WTC11 (cell line): ENCODE data around the gene RGS6. TPM values are rescaled to one million over a fixed set of nuclear protein-coding genes. Genes with fewer than 3 reads are reported as not detected.

Experiments
- ATAC-seq: fragments of 200-7000 bp; cut with Tn5 transposase; 2 replicates; pipeline ENCODE4 v1.10.0; 2021; ENCODE audit warnings: mild to moderate bottlenecking, moderate library complexity
- CTCF ChIA-PET: fragments of 300-600 bp; sonication (Branson Sonifier 250); formaldehyde crosslinking; loops from one replicate; lab custom pipeline; 2021; ENCODE audit warnings: antibody characterized with exemption; lab: Charles Lee
- POLR2A ChIA-PET: fragments of 350-600 bp; sonication (Branson Sonifier 250); formaldehyde crosslinking; loops from one replicate; lab custom pipeline; 2021; ENCODE audit warnings: antibody characterized with exemption; lab: Charles Lee
- DNase-seq: peaks from one replicate; pipeline ENCODE4 v3.0.0; 2021; ENCODE audit warnings: low spot score
- H3K27ac Mint-ChIP-seq: 2 replicates; pipeline ENCODE4 v1.8.0; 2021; ENCODE audit warnings: mixed read lengths
- H3K27me3 Mint-ChIP-seq: 2 replicates; pipeline ENCODE4 v1.8.0; 2021; ENCODE audit warnings: low read depth, mild to moderate bottlenecking, moderate library complexity, mixed read lengths
- H3K36me3 Mint-ChIP-seq: 2 replicates; pipeline ENCODE4 v1.8.0; 2021; ENCODE audit warnings: mixed read lengths
- H3K4me1 Mint-ChIP-seq: 2 replicates; pipeline ENCODE4 v1.8.0; 2022; ENCODE audit warnings: mixed read lengths
- H3K4me3 Mint-ChIP-seq: 2 replicates; pipeline ENCODE4 v1.8.0; 2021; ENCODE audit warnings: mild to moderate bottlenecking, moderate library complexity, mixed read lengths
- H3K9me3 Mint-ChIP-seq: 2 replicates; pipeline ENCODE4 v1.8.0; 2021; ENCODE audit warnings: mixed read lengths
- ATF1 ChIP-seq: sonication (generic); formaldehyde crosslinking; IDR thresholded peaks from 2 replicates; pipeline ENCODE4 v1.8.1; 2023; ENCODE audit warnings: mild to moderate bottlenecking, moderate library complexity, missing genetic modification reagents
- ATF2 ChIP-seq: sonication (generic); formaldehyde crosslinking; IDR thresholded peaks from 2 replicates; pipeline ENCODE4 v1.8.1; 2022; ENCODE audit warnings: low read depth, missing genetic modification reagents, borderline replicate concordance
- CBFB ChIP-seq: sonication (generic); formaldehyde crosslinking; IDR thresholded peaks from 2 replicates; pipeline ENCODE4 v1.8.1; 2022; ENCODE audit warnings: mild to moderate bottlenecking, low read depth, missing genetic modification reagents
- E2F1 ChIP-seq: sonication (generic); formaldehyde crosslinking; IDR thresholded peaks from 2 replicates; pipeline ENCODE4 v1.8.0; 2022; ENCODE audit warnings: mild to moderate bottlenecking, missing genetic modification reagents
- E2F4 ChIP-seq: sonication (generic); formaldehyde crosslinking; IDR thresholded peaks from 2 replicates; pipeline ENCODE4 v1.8.1; 2022; ENCODE audit warnings: low read depth, mild to moderate bottlenecking, moderate library complexity, missing genetic modification reagents, borderline replicate concordance
- EMX1 ChIP-seq: fragments of 250-450 bp; sonication (Bioruptor Pico); IDR thresholded peaks from 2 replicates; pipeline ENCODE4 v1.8.0; 2021; ENCODE audit warnings: mild to moderate bottlenecking
- GTF2I ChIP-seq: fragments of 250-450 bp; sonication (Bioruptor Pico); conservative IDR thresholded peaks from 2 replicates; pipeline ENCODE4 v1.4.0; 2021; ENCODE audit warnings: mild to moderate bottlenecking
- MXD4 ChIP-seq: fragments of 250-450 bp; sonication (Bioruptor Pico); IDR thresholded peaks from 2 replicates; pipeline ENCODE4 v1.8.0; 2021; ENCODE audit warnings: mild to moderate bottlenecking, moderate library complexity, borderline replicate concordance
- PRRX2 ChIP-seq: fragments of 250-450 bp; sonication (Bioruptor Pico); IDR thresholded peaks from 2 replicates; pipeline ENCODE4 v1.8.0; 2021; ENCODE audit warnings: mild to moderate bottlenecking
- SOX15 ChIP-seq: fragments of 250-450 bp; sonication (Bioruptor Pico); IDR thresholded peaks from 2 replicates; pipeline ENCODE4 v1.9.0; 2021; ENCODE audit warnings: mild to moderate bottlenecking
- TEAD4 ChIP-seq: sonication (generic); formaldehyde crosslinking; IDR thresholded peaks from 2 replicates; pipeline ENCODE4 v1.8.0; 2022; ENCODE audit warnings: mild to moderate bottlenecking, missing genetic modification reagents
- USF1 ChIP-seq: sonication (generic); formaldehyde crosslinking; IDR thresholded peaks from 2 replicates; pipeline ENCODE4 v1.8.0; 2022; ENCODE audit warnings: mild to moderate bottlenecking, missing genetic modification reagents
- ZMAT4 ChIP-seq: fragments of 250-450 bp; sonication (Bioruptor Pico); IDR thresholded peaks from 2 replicates; pipeline ENCODE4 v1.9.0; 2021; ENCODE audit warnings: mild to moderate bottlenecking
- ZNF416 ChIP-seq: fragments of 250-450 bp; sonication (Bioruptor Pico); IDR thresholded peaks from 2 replicates; pipeline ENCODE4 v1.9.0; 2021; ENCODE audit warnings: mild to moderate bottlenecking, inconsistent platforms
- ZNF512 ChIP-seq: sonication (generic); formaldehyde crosslinking; IDR thresholded peaks from 2 replicates; pipeline ENCODE4 v1.8.1; 2022; ENCODE audit warnings: missing genetic modification reagents, borderline replicate concordance
- ZNF671 ChIP-seq: fragments of 250-450 bp; sonication (Bioruptor Pico); IDR thresholded peaks from 2 replicates; pipeline ENCODE4 v1.8.0; 2021; ENCODE audit warnings: mild to moderate bottlenecking
- total RNA-seq: library from RNA; stranded (reverse); gene quantifications from 3 replicates; pipeline ENCODE4 v1.2.3, GENCODE V29; 2021

RGS6 gene
- total RNA-seq, 1 experiment from 2014 or later = 1.0 TPM

- no peak for TF ChIP-seq ZNF512 (CRISPR knock-in tag)
- no peak for TF ChIP-seq ZNF671 (CRISPR knock-in tag)
- TF ChIP-seq, all 79 proteins: peak for 0
Measured at GRCh38 chr14:72462056-72462455, 529.8 kb downstream of the RGS6 start (continued).

GRCh38 chr14:72463291-72463866, 531.1 kb downstream of the RGS6 start:
- Mint-ChIP-seq H3K27me3 (no peaks in the 10 kb centered on the region; the same call in 1 of the 2 replicates), H3K9me3 (peaks cover 50% of the 10 kb centered on the region), H3K4me3 (no peak overlapping the region), H3K4me1 (no peaks in the 10 kb centered on the region), H3K36me3 (peaks cover 18% of the 10 kb centered on the region), H3K27ac (no peak overlapping the region)
- no peak for TF ChIP-seq ATF1 (CRISPR knock-in tag)
- TF ChIP-seq SOX15 (CRISPR knock-in tag) = no peak
- no peak for TF ChIP-seq EMX1 (CRISPR knock-in tag)
- no peak for TF ChIP-seq ZNF671 (CRISPR knock-in tag)
- TF ChIP-seq E2F4 (CRISPR knock-in tag) = no peak
- TF ChIP-seq E2F1 = no peak
- DNase-seq (no peak), ATAC-seq (no peak)
- ChIA-PET CTCF (interaction anchor here (0.5 to 1.5 kb wide), 2 partner anchors 10 to 378 kb away, joined by 3 to 4 read pairs; no protein-coding TSS in a partner anchor), POLR2A (no interaction called here)

GRCh38 chr14:72464226-72464625, 532.0 kb downstream of the RGS6 start:
- CTCF ChIA-PET = no interaction called here
- ATAC-seq = no peak
- Mint-ChIP-seq H3K4me3 (no peak overlapping the region), H3K9me3 (peaks cover 47% of the 10 kb centered on the region), H3K27me3 (no peaks in the 10 kb centered on the region; the same call in 1 of the 2 replicates), H3K4me1 (no peaks in the 10 kb centered on the region), H3K36me3 (peaks cover 18% of the 10 kb centered on the region), H3K27ac (no peak overlapping the region)
- no peak for DNase-seq
- POLR2A ChIA-PET = no interaction called here
- TF ChIP-seq MXD4 = no peak
- no peak for TF ChIP-seq TEAD4 (CRISPR knock-in tag)
- TF ChIP-seq PRRX2 (CRISPR knock-in tag) = no peak
- TF ChIP-seq ZNF416 (CRISPR knock-in tag) = no peak
- no peak for TF ChIP-seq ZMAT4 (CRISPR knock-in tag)
- no peak for TF ChIP-seq E2F1
- TF ChIP-seq ATF2 (CRISPR knock-in tag) = no peak

GRCh38 chr14:72466325-72466724, 534.1 kb downstream of the RGS6 start:
- H3K27ac Mint-ChIP-seq = no peak overlapping the region
- peaks cover 18% of the 10 kb centered on the region for H3K36me3 Mint-ChIP-seq
- H3K27me3 Mint-ChIP-seq = no peaks in the 10 kb centered on the region; the same call in 1 of the 2 replicates
- no peaks in the 10 kb centered on the region for H3K4me1 Mint-ChIP-seq
- DNase-seq = no peak
- CTCF ChIA-PET = no interaction called here
- H3K4me3 Mint-ChIP-seq = no peak overlapping the region
- H3K9me3 Mint-ChIP-seq = peaks cover 39% of the 10 kb centered on the region
- ATAC-seq = no peak
- no peak for TF ChIP-seq USF1 (CRISPR knock-in tag)
- TF ChIP-seq CBFB (CRISPR knock-in tag) = no peak
- TF ChIP-seq GTF2I (CRISPR knock-in tag) = peak; percentile 90; the same call in 1 of the 2 replicates
- TF ChIP-seq, all 79 proteins: peak for 1
- POLR2A ChIA-PET = no interaction called here
